ENCODE measurements around the gene PRR7.

The PRR7 gene

GRCh38 chr5:177440211-177440989, 6.2 kb upstream of the PRR7 start:
- Histone ChIP-seq H3K36me3 (ENCODE audit: control insufficient read depth, insufficient read depth, low read length) (peaks cover 30% of the 10 kb centered on the region), H3K9ac (ENCODE audit: low read depth, low read length) (no peak overlapping the region), H3K27me3 (ENCODE audit: control insufficient read depth, insufficient read depth, low read length) (peaks cover 10% of the 10 kb centered on the region), H3K9me3 (ENCODE audit: control insufficient read depth, insufficient read depth, low read length) (no peaks in the 10 kb centered on the region), H3K4me3 (ENCODE audit: low read depth, low read length) (no peak overlapping the region), H3K27ac (ENCODE audit: low read depth, low read length) (no peak overlapping the region), H3K4me1 (ENCODE audit: control insufficient read depth, insufficient read depth, low read length) (peaks cover 12% of the 10 kb centered on the region; the same call in 1 of the 2 replicates)

DNA sequence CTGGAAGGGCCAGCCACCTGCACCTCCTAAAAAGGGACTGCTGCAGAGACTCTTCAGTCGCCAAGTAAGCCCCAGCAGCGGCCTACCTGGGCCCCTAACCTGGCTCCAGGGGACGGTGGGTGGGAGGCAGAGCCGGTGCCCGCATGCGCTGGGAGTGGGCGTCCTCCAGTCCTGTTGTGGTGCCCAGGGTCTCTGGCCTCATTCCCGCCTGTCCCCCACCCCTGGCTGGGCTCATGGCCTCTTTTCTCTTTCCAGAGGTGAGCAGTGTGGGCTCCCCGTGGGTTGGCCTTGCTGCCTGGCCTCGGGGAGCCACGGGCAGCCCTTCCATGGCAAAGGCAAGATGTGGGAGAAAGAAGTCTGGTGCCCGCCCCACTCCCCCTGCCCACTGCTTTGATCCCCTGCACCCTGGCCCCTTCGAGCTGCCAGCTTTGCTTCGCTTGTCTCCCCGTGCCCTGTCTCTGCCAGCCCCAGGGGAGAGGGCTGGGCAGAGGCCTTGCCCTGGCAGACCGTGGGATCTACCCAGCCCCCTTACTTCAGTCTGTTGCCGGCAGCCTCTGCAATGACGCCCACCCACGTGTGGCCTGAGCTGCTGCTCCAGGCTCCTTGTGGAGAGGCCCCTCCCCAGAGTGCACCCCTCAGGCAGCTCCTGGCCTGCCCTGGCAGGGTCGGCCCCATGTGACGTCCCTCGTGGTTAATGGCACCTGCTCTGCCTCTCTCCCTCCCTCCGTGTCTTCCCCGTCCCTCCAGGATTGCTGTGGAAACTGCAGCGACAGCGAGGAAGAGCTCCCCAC, 5.4 kb upstream of the PRR7 start:
- Histone ChIP-seq H3K27me3 (ENCODE audit: control insufficient read depth, insufficient read depth, low read length) (peaks cover 16% of the 10 kb centered on the region), H3K4me1 (ENCODE audit: control insufficient read depth, insufficient read depth, low read length) (peaks cover 17% of the 10 kb centered on the region), H3K4me3 (ENCODE audit: low read depth, low read length) (no peak overlapping the region), H3K9me3 (ENCODE audit: control insufficient read depth, insufficient read depth, low read length) (no peaks in the 10 kb centered on the region), H3K36me3 (ENCODE audit: control insufficient read depth, insufficient read depth, low read length) (peaks cover 26% of the 10 kb centered on the region), H3K9ac (ENCODE audit: low read depth, low read length) (no peak overlapping the region), H3K27ac (ENCODE audit: low read depth, low read length) (no peak overlapping the region)

- Histone ChIP-seq H3K36me3 (ENCODE audit: control insufficient read depth, insufficient read depth, low read length) (peaks cover 20% of the 10 kb centered on the region), H3K4me3 (ENCODE audit: low read depth, low read length) (no peak overlapping the region), H3K27me3 (ENCODE audit: control insufficient read depth, insufficient read depth, low read length) (peaks cover 16% of the 10 kb centered on the region), H3K9ac (ENCODE audit: low read depth, low read length) (no peak overlapping the region), H3K9me3 (ENCODE audit: control insufficient read depth, insufficient read depth, low read length) (no peaks in the 10 kb centered on the region), H3K27ac (ENCODE audit: low read depth, low read length) (no peak overlapping the region), H3K4me1 (ENCODE audit: control insufficient read depth, insufficient read depth, low read length) (peaks cover 19% of the 10 kb centered on the region)
These were observed 4.4 kb upstream of the PRR7 start for GRCh38 chr5:177442066-177442826.

- peaks cover 16% of the 10 kb centered on the region for H3K27me3 ChIP-seq (ENCODE audit: control insufficient read depth, insufficient read depth, low read length)
These were observed 3.2 kb upstream of the PRR7 start for GRCh38 chr5:177443144-177443983.

DNA sequence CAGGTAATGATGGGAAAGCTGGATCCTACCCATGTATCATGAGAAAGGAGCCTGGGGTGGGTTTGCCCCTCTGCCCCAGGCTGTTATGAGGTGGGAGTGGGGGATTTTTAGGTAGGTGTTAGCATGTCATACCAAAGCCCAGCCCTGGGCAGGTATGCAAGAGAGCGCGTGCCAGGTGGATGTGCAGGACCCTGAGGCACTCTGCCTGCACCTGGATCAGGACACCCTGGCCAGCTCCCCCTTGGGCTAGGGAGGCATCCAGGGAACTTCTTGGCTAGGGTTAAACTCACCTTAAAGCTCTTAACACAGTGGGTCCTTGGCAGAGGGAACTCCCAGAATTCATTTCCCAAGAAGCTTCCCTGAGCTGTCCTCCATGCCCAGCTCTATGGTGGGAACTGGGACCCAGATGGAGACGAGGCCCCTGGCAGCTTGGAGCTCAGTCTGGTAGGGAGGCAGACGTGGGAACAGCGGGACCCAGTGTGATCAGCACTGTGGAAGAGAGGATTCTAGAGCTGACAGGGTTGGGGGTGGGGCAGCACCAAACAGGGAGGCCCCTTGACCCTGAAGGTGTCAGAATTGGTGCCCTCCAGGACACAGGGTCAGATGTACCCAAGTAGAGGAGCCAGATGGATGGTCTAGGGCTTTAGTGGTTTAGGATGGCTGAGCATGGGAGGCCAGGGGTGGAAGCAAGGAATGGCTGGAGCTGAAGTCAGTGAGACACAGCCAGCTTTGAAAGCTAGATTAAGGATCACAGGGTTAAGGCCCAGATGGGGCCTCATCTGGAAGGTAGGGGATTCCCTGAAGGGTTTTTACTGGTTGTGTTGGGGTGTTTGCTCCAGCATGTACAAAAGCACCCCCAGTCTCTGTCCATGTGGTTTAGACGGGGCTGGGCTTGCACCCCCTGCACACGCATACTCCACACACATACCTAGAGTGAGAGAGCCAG, 2.2 kb upstream of the PRR7 start:
- Histone ChIP-seq H3K9ac (ENCODE audit: low read depth, low read length) (no peak overlapping the region), H3K9me3 (ENCODE audit: control insufficient read depth, insufficient read depth, low read length) (no peaks in the 10 kb centered on the region), H3K27me3 (ENCODE audit: control insufficient read depth, insufficient read depth, low read length) (peaks cover 16% of the 10 kb centered on the region), H3K4me3 (ENCODE audit: low read depth, low read length) (no peak overlapping the region), H3K36me3 (ENCODE audit: control insufficient read depth, insufficient read depth, low read length) (peaks cover 5% of the 10 kb centered on the region; the same call in 1 of the 2 replicates), H3K27ac (ENCODE audit: low read depth, low read length) (no peak overlapping the region), H3K4me1 (ENCODE audit: control insufficient read depth, insufficient read depth, low read length) (peaks cover 31% of the 10 kb centered on the region)

More at GRCh38 chr5:177443144-177443983, 3.2 kb upstream of the PRR7 start:
- Histone ChIP-seq H3K9me3 (ENCODE audit: control insufficient read depth, insufficient read depth, low read length) (no peaks in the 10 kb centered on the region), H3K27ac (ENCODE audit: low read depth, low read length) (no peak overlapping the region), H3K4me3 (ENCODE audit: low read depth, low read length) (no peak overlapping the region), H3K36me3 (ENCODE audit: control insufficient read depth, insufficient read depth, low read length) (peaks cover 10% of the 10 kb centered on the region; the same call in 1 of the 2 replicates), H3K9ac (ENCODE audit: low read depth, low read length) (no peak overlapping the region), H3K4me1 (ENCODE audit: control insufficient read depth, insufficient read depth, low read length) (peaks cover 29% of the 10 kb centered on the region)

GRCh38 chr5:177445052-177445916, 1.3 kb upstream of the PRR7 start:
- H3K9ac ChIP-seq (ENCODE audit: low read depth, low read length), result no peak overlapping the region
- H3K4me3 ChIP-seq (ENCODE audit: low read depth, low read length), result no peak overlapping the region
- H3K9me3 ChIP-seq (ENCODE audit: control insufficient read depth, insufficient read depth, low read length), result no peaks in the 10 kb centered on the region
- peaks cover 25% of the 10 kb centered on the region for H3K4me1 ChIP-seq (ENCODE audit: control insufficient read depth, insufficient read depth, low read length)
- peaks cover 16% of the 10 kb centered on the region for H3K27me3 ChIP-seq (ENCODE audit: control insufficient read depth, insufficient read depth, low read length)
- H3K36me3 ChIP-seq (ENCODE audit: control insufficient read depth, insufficient read depth, low read length), result peaks cover 5% of the 10 kb centered on the region; the same call in 1 of the 2 replicates
- H3K27ac ChIP-seq (ENCODE audit: low read depth, low read length), result no peak overlapping the region

GRCh38 chr5:177445917-177446199, 756 bp upstream of the PRR7 start:
- no peak overlapping the region for H3K27ac ChIP-seq (ENCODE audit: low read depth, low read length)
- peak overlapping the region; percentile 80 for H3K4me3 ChIP-seq (ENCODE audit: low read depth, low read length)
- H3K9me3 ChIP-seq (ENCODE audit: control insufficient read depth, insufficient read depth, low read length), result no peaks in the 10 kb centered on the region
- H3K9ac ChIP-seq (ENCODE audit: low read depth, low read length), result no peak overlapping the region
- peaks cover 21% of the 10 kb centered on the region for H3K4me1 ChIP-seq (ENCODE audit: control insufficient read depth, insufficient read depth, low read length)
- H3K27me3 ChIP-seq (ENCODE audit: control insufficient read depth, insufficient read depth, low read length), result peaks cover 19% of the 10 kb centered on the region
- peaks cover 5% of the 10 kb centered on the region; the same call in 1 of the 2 replicates for H3K36me3 ChIP-seq (ENCODE audit: control insufficient read depth, insufficient read depth, low read length)

GRCh38 chr5:177447066-177447610, 524 bp downstream of the PRR7 start:
- Histone ChIP-seq H3K9ac (ENCODE audit: low read depth, low read length) (peak overlapping the region; percentile 73; the same call in 1 of the 2 replicates), H3K27ac (ENCODE audit: low read depth, low read length) (peak overlapping the region; percentile 88), H3K9me3 (ENCODE audit: control insufficient read depth, insufficient read depth, low read length) (no peaks in the 10 kb centered on the region), H3K27me3 (ENCODE audit: control insufficient read depth, insufficient read depth, low read length) (peaks cover 21% of the 10 kb centered on the region), H3K36me3 (ENCODE audit: control insufficient read depth, insufficient read depth, low read length) (peaks cover 5% of the 10 kb centered on the region; the same call in 1 of the 2 replicates), H3K4me3 (ENCODE audit: low read depth, low read length) (peak overlapping the region; percentile 80), H3K4me1 (ENCODE audit: control insufficient read depth, insufficient read depth, low read length) (peaks cover 21% of the 10 kb centered on the region)
